Keratinocyte (primary cell): Measurements from ENCODE around the gene ARHGEF2. TPM values are rescaled to one million over a fixed set of nuclear protein-coding genes. Genes with fewer than 3 reads are reported as not detected.

Source experiments
- DNase-seq: peaks from one replicate; pipeline ENCODE4 v3.0.0-alpha.2; 2011; ENCODE audit warnings: low read depth, missing footprints, low spot score
- FAIRE-seq: peaks from 2 replicates; lab custom pipeline; 2011; peaks lifted over from hg19 to GRCh38; lab: Jason Lieb, UNC
- H2AFZ ChIP-seq: 2 replicates; pipeline ENCODE4 v1.6.0; 2012; ENCODE audit warnings: low read length, control low read depth, inconsistent platforms; ENCODE audit not compliant: control insufficient read depth
- H3K27ac ChIP-seq: 2 replicates; pipeline ENCODE4 v1.5.1; 2011; ENCODE audit warnings: low read length; ENCODE audit not compliant: control insufficient read depth, insufficient read depth
- H3K27me3 ChIP-seq: 3 replicates; pipeline ENCODE4 v1.6.0; 2011; ENCODE audit warnings: low read length; ENCODE audit not compliant: control insufficient read depth, insufficient read depth; ENCODE audit errors: extremely low read depth
- H3K36me3 ChIP-seq, 2 experiments: 2 replicates in 1 of 2; 3 replicates in 1 of 2; pipeline ENCODE4 v1.5.1; 2011; ENCODE audit warnings: low read length in 2 of 2, mild to moderate bottlenecking in 1 of 2; ENCODE audit not compliant: control insufficient read depth in 2 of 2, insufficient read depth in 2 of 2; ENCODE audit errors: extremely low read depth in 1 of 2
- H3K4me1 ChIP-seq: 3 replicates; pipeline ENCODE4 v1.5.1; 2011; ENCODE audit warnings: low read length; ENCODE audit not compliant: control insufficient read depth, insufficient read depth; ENCODE audit errors: extremely low read depth
- H3K4me2 ChIP-seq: 3 replicates; pipeline ENCODE4 v1.6.0; 2011; ENCODE audit warnings: low read depth, low read length; ENCODE audit not compliant: control insufficient read depth, insufficient read depth; ENCODE audit errors: extremely low read depth
- H3K4me3 ChIP-seq, 3 experiments: fragments of 200-600 bp in 1 of 3; sonication (generic) in 1 of 3; 2 replicates in 2 of 3; 3 replicates in 1 of 3; pipeline ENCODE4 v1.5.1; 2011 to 2016; ENCODE audit warnings: low read length in 3 of 3, mild to moderate bottlenecking in 3 of 3, control low read depth in 2 of 3, inconsistent platforms in 1 of 3, low read depth in 1 of 3, mixed read lengths in 1 of 3, mixed run types in 1 of 3, moderate library complexity in 1 of 3; ENCODE audit not compliant: control insufficient read depth in 2 of 3, insufficient read depth in 2 of 3; ENCODE audit errors: extremely low read depth in 1 of 3
- H3K79me2 ChIP-seq: 2 replicates; pipeline ENCODE4 v1.6.0; 2012; ENCODE audit warnings: low read length; ENCODE audit not compliant: control insufficient read depth, insufficient read depth
- H3K9ac ChIP-seq: 3 replicates; pipeline ENCODE4 v1.6.0; 2011; ENCODE audit warnings: low read length; ENCODE audit not compliant: control insufficient read depth, insufficient read depth; ENCODE audit errors: extremely low read depth
- H3K9me1 ChIP-seq: 3 replicates; pipeline ENCODE4 v1.6.0; 2011; ENCODE audit warnings: low read length; ENCODE audit not compliant: control insufficient read depth, insufficient read depth; ENCODE audit errors: extremely low read depth
- H3K9me3 ChIP-seq: 2 replicates; pipeline ENCODE4 v1.5.1; 2012; ENCODE audit warnings: low read depth, low read length; ENCODE audit not compliant: control insufficient read depth
- H4K20me1 ChIP-seq: 3 replicates; pipeline ENCODE4 v1.6.0; 2011; ENCODE audit warnings: low read length; ENCODE audit not compliant: control insufficient read depth, insufficient read depth; ENCODE audit errors: extremely low read depth
- CTCF ChIP-seq, 3 experiments: IDR thresholded peaks in 1 of 3; conservative IDR thresholded peaks in 1 of 3; optimal IDR thresholded peaks in 1 of 3; 2 replicates in 2 of 3; 3 replicates in 1 of 3; pipeline versions ENCODE3 to v1.5.1; 2011; ENCODE audit warnings: low read length in 3 of 3, mild to moderate bottlenecking in 3 of 3, moderate library complexity in 2 of 3, control low read depth in 1 of 3, inconsistent platforms in 1 of 3; ENCODE audit not compliant: insufficient read depth in 2 of 3; ENCODE audit errors: extremely low read depth in 1 of 3
- EZH2 ChIP-seq: IDR thresholded peaks from one replicate; pipeline ENCODE4 v1.6.1; 2012; ENCODE audit warnings: inconsistent platforms, mild to moderate bottlenecking, low read length, moderate library complexity
- dilution Hi-C: fragments of 300-500 bp; cut with MboI; formaldehyde crosslinking; loops from one replicate; pipeline ENCODE4 v1.7.0; 2020; ENCODE audit warnings: low sequenced_read_pairs; ENCODE audit not compliant: extremely low pct_ligation_motif_present
- polyA plus RNA-seq, 5 experiments: library from polyadenylated mRNA; depleted of rRNA in 3 of 5; stranded (reverse) in 3 of 5; stranded (forward) in 1 of 5; unstranded in 1 of 5; fragments of >200 nt; gene quantifications; 1 replicate in 1 of 5; 2 replicates in 3 of 5; 3 replicates in 1 of 5; pipeline versions ENCODE4 v1.2.1 to v1.2.3, GENCODE V29; 2011 to 2012; ENCODE audit warnings: missing spikeins in 2 of 5, low read depth in 1 of 5, low replicate concordance in 1 of 5

Gene ARHGEF2
- polyA plus RNA-seq, 1 donor (not counting 4 experiments of a cell fraction or from before 2014, with no cell fraction given): 38.7 TPM

DNA sequence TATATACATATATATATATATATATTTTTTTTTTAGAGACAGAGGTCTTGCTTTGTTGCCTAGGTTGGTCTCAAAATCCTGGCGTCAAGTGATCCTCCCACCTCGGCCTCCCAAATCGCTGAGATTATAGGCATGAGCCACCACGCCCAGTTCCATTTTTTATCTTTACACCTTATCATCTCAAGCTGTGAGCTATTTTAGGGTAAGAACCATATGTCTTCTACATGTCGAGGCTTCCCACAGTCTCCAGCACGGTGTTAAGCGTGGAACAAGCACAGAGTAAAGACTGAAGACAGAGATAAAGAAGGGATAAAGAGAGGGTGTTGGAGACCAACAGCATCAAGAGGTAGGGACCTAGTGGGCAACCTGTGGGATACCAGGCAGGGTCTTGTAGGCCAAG lies 14.2 kb downstream of the ARHGEF2 start:
- H3K9me3 ChIP-seq: no peaks in the 10 kb centered on the region
- H2AFZ ChIP-seq: no peak overlapping the region
- no peak overlapping the region for H3K4me2 ChIP-seq
- peaks cover 3% of the 10 kb centered on the region for H3K9me1 ChIP-seq
- no peaks in the 10 kb centered on the region for H3K27me3 ChIP-seq
- no peak overlapping the region for H3K27ac ChIP-seq
- peaks cover 20% of the 10 kb centered on the region for H3K79me2 ChIP-seq
- peaks cover 45 to 64% of the 10 kb centered on the region in 2 experiments for H3K36me3 ChIP-seq
- peaks cover 26% of the 10 kb centered on the region for H3K4me1 ChIP-seq
- DNase-seq (no peak), FAIRE-seq (no peak)
- H3K9ac ChIP-seq: no peak overlapping the region
- dilution Hi-C loops: no loop called here
- TF ChIP-seq CTCF (optimal IDR thresholded peaks at IDR 0.05 in 1 of 3, IDR thresholded peaks at IDR 0.05 in 1 of 3, conservative IDR thresholded peaks at IDR 0.05 in 1 of 3; ENCODE audit: extremely low read depth in 1 of 3, insufficient read depth in 2 of 3, low read length in 3 of 3): no peak
- no peak for TF ChIP-seq EZH2
- no peaks in the 10 kb centered on the region for H4K20me1 ChIP-seq
- H3K4me3 ChIP-seq: no peak overlapping the region

DNA sequence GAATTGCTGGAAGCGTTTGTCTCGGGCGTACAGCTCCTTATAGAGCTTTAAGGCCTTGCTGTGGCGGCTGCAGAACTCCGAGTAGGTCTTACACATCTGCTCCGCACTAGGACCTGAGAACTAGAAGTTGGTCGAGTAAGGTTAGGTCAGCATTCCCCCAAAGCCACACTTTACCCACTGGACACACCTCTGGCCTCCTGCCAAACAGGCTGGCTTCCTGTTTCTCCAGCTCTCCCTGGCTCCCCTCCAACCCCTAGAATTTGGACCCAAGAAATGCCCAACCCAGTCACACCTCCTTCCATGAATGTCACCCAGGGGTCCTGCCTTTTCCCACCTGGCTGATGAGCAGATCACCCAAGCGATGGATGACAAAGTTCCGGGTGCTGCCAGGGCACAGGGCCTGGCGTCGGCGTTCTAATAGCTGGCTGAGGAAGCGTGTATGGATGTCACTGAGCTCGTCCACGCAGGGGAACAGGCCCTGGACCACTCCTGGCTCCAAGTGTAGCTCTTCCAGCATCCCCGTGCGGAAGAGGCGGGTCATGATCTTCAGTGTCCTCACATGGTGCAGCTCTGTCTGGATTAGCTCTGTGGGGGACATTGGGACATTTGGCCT lies 15.6 kb downstream of the ARHGEF2 start:
- H3K9ac ChIP-seq: peak overlapping the region; percentile 81
- H3K4me1 ChIP-seq: peaks cover 26% of the 10 kb centered on the region
- peak overlapping the region; percentile 98 for H3K27ac ChIP-seq
- DNase-seq (no peak), FAIRE-seq (peak; percentile 49)
- no peaks in the 10 kb centered on the region for H3K27me3 ChIP-seq
- dilution Hi-C loops: no loop called here
- H3K4me2 ChIP-seq: no peak overlapping the region
- H3K79me2 ChIP-seq: peaks cover 13% of the 10 kb centered on the region
- H2AFZ ChIP-seq: no peak overlapping the region
- H3K9me3 ChIP-seq: no peaks in the 10 kb centered on the region
- no peak overlapping the region for H3K4me3 ChIP-seq
- H3K36me3 ChIP-seq: peaks cover 38 to 63% of the 10 kb centered on the region in 2 experiments
- peaks cover 3% of the 10 kb centered on the region for H3K9me1 ChIP-seq
- TF ChIP-seq EZH2 (no peak), CTCF (optimal IDR thresholded peaks at IDR 0.05 in 1 of 3, IDR thresholded peaks at IDR 0.05 in 1 of 3, conservative IDR thresholded peaks at IDR 0.05 in 1 of 3; ENCODE audit: extremely low read depth in 1 of 3, insufficient read depth in 2 of 3, low read length in 3 of 3) (no peak)
- H4K20me1 ChIP-seq: no peaks in the 10 kb centered on the region
